RWPE1 (cell line): Measurements from ENCODE around the gene VN1R4.
"Not testable (repeated sequence)": the region's sequence is repeated elsewhere in the genome, so short reads cannot be mapped to it uniquely, and the experiment has no call there.

Experiments
- CTCF ChIA-PET: fragments of 350-600 bp; sonication (Branson Sonifier 250); formaldehyde crosslinking; extraction: SDS; loops from one replicate; lab custom pipeline; 2021; lab: Yijun Ruan, JAX
- POLR2A ChIA-PET: fragments of 400-600 bp; formaldehyde crosslinking; extraction: SDS; loops from one replicate; lab custom pipeline; 2020; ENCODE audit warnings: antibody characterized with exemption; ENCODE audit not compliant: low non-redundant PET; lab: Yijun Ruan, JAX
- DNase-seq: peaks from one replicate; pipeline ENCODE4 v3.0.0; 2012; ENCODE audit warnings: low spot score
- H3K27ac ChIP-seq: fragments of 450-650 bp; 2 replicates; pipeline ENCODE4 v1.5.1; 2017
- CTCF ChIP-seq: fragments of 450-650 bp; conservative IDR thresholded peaks from 2 replicates; pipeline ENCODE4 v1.5.1; 2017; ENCODE audit warnings: low read depth, mild to moderate bottlenecking

VN1R4 gene

GRCh38 chr19:53285087-53285486 is 17.6 kb upstream of the VN1R4 start:
- DNase-seq: no peak
- no peak for TF ChIP-seq CTCF
- no peak overlapping the region for H3K27ac ChIP-seq
- POLR2A ChIA-PET: no interaction called here
- CTCF ChIA-PET: no interaction called here

DNA sequence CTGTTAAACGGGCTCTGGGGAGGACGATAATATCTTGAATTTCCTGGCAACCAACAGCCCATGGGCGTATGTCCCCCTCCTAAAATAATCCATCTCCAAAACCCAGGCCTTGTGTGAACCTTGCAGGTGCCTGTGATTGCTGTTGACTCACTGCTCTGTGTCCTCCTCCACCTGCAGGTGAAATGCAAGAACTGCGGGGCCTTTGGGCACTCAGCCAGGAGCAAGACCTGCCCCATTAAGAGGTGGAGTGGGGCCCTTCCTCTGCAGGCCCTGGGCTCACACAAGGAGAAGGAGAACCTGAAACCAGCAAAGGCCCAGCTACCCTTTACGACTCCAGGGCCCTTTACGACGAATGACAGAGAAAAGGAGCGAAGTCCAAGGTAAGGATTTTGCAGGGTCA is 14.4 kb upstream of the VN1R4 start:
- CTCF ChIA-PET, POLR2A ChIA-PET, H3K27ac ChIP-seq, DNase-seq: not testable (repeated sequence)

GRCh38 chr19:53275480-53275879 is 8.0 kb upstream of the VN1R4 start:
- DNase-seq: no peak
- TF ChIP-seq CTCF: no peak
- ChIA-PET POLR2A (no interaction called here), CTCF (no interaction called here)
- H3K27ac ChIP-seq: no peak overlapping the region

- DNase-seq: no peak
- TF ChIP-seq CTCF: no peak
- CTCF ChIA-PET: no interaction called here
- no peak overlapping the region for H3K27ac ChIP-seq
- POLR2A ChIA-PET: no interaction called here
Observed at GRCh38 chr19:53272044-53272443, 4.5 kb upstream of the VN1R4 start.

DNA sequence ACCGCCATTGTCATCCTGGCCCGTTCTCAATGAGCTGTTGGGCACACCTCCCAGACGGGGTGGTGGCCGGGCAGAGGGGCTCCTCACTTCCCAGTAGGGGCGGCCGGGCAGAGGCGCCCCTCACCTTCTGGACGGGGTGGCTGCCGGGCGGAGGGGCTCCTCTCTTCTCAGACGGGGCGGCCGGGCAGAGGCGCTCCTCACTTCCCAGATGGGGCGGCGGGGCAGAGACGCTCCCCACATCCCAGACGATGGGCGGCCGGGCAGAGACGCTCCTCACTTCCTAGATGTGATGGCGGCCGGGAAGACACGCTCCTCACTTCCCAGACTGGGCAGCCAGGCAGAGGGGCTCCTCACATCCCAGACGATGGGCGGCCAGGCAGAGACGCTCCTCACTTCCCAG is 2.3 kb upstream of the VN1R4 start:
- CTCF ChIA-PET, DNase-seq, H3K27ac ChIP-seq, POLR2A ChIA-PET: not testable (repeated sequence)

GRCh38 chr19:53257715-53258342 is 9.7 kb downstream of the VN1R4 start, which contains the start of gene VN1R2:
Gene VN1R2 (plus strand): TSS chr19:53258292. CDS start chr19:53258376, 84 bp downstream.
- H3K27ac ChIP-seq, DNase-seq, POLR2A ChIA-PET: not testable (repeated sequence)
- CTCF ChIA-PET: interaction anchor here (0.7 kb wide), 2 partner anchors 77 to 283 kb away, joined by 3 to 6 read pairs; no protein-coding TSS in a partner anchor

GRCh38 chr19:53254411-53255341 is 12.8 kb downstream of the VN1R4 start, which contains the start of gene ZNF677:
Gene ZNF677 (minus strand): TSS chr19:53254873. CDS start chr19:53251550, 3,323 bp downstream.
- ChIA-PET POLR2A (no interaction called here), CTCF (interaction anchor here (1.2 kb wide), 1 partner anchor 9 kb away, joined by 3 read pairs; no protein-coding TSS in a partner anchor)
- TF ChIP-seq CTCF: no peak
- DNase-seq: peak; percentile 69
- H3K27ac ChIP-seq: peak within 1 kb of the TSS; percentile 75

- POLR2A ChIA-PET: no interaction called here
Observed at GRCh38 chr19:53246498-53246897, 21.0 kb downstream of the VN1R4 start.

More at GRCh38 chr19:53246498-53246897, 21.0 kb downstream of the VN1R4 start:
- TF ChIP-seq CTCF: no peak
- H3K27ac ChIP-seq: no peak overlapping the region
- DNase-seq: no peak
- CTCF ChIA-PET: no interaction called here
